GM19238 (cell line): ENCODE measurements around the gene MAT2B.

Experiments used
- DNase-seq: peaks from one replicate; pipeline ENCODE4 v3.0.0; 2011; ENCODE audit warnings: low spot score; ENCODE audit not compliant: insufficient read length

The MAT2B gene

DNA sequence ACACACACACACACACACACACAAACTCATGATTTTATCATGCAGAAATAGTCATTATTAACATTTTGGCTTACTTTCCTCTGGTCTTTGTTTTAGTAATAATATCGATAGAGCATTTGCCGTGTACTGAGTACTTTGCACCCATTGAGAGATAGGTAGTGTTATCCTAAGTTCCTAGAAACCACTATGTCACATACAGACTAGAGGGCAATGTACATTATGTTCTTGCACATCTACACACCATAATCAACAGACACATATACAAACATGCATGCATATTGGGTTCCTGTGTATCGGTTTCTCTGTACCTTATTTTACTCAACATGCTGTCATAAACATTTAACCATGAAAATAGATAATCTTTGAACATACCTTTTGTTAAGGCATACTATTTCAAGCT is 45.7 kb downstream of the MAT2B start:
- DNase-seq, result no peak

DNA sequence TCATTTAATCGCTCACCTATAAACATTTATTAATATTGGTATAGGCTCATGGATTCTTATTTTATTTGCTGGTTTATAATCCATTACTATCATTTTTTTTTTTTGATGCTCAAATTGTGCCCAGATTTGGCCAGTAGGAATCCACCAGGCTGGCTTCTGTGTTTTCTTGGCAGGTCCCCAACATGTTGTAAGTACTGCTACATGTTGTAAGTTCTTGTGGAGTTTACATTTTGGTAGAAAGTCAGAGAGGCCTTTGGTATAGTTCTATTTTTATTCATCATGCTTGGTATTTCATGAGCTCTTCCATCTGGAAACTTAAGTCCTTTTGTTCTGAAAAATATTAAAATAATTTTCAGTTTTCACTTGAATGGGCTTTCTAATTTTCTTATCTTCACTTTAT is 47.1 kb downstream of the MAT2B start:
- no peak for DNase-seq

DNA sequence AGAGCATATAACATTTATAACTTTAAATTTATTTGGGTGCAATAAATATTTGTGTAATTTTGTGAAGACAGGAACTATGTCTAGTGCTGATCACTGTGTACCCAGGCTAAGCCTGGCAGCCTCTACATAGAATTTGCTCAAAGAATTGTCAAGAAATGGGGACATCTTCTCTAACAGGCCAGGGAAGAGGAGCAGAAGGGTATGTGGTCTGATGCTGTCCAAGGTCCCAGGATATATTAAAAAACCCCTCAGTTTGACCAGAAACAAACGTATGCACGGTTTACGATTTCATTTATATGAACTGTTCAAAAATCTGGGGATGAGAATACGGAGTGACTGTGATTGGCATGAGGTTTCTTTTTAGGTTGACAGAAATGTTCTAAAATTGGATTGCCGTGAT is 55.9 kb downstream of the MAT2B start:
- DNase-seq, result no peak

DNA sequence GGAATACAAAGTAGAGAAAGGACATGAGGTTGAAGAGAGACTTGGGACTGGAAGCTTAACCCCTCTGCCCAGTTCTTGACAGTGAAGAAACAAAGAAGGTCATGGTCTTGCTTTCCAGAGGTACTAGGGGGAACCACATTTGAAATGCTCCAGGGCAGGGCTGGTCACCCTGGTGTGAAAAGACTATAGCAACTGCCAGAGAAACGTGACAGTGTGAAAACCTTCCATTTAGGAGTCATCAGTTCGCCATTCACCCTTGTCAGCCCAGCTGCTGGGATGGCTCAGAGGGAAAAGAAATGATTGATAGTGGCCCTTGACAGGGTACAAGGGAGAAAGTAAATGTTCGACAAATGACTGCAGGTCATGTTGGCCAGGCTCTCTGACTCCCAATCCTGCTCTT is 56.7 kb downstream of the MAT2B start:
- no peak for DNase-seq

DNA sequence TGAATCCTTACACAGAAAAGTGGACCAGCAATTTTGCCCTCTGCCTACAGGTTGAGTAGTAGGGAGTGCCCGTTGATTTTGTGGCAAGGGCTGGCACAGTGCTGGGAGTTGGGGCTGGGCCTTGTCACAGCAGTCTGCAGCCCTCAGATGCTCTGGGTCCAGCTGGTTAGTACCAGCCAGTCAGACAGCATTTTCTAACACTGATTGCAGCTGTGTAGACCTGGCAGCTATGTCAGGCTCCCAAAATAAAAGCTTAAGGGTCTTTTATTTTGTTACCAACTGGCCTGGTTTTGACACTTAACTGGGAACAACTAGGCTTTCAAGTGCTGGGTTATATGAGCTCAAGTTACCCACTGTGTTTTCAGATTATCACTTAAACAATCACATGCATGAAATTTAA is 57.7 kb downstream of the MAT2B start:
- DNase-seq, result no peak

DNA sequence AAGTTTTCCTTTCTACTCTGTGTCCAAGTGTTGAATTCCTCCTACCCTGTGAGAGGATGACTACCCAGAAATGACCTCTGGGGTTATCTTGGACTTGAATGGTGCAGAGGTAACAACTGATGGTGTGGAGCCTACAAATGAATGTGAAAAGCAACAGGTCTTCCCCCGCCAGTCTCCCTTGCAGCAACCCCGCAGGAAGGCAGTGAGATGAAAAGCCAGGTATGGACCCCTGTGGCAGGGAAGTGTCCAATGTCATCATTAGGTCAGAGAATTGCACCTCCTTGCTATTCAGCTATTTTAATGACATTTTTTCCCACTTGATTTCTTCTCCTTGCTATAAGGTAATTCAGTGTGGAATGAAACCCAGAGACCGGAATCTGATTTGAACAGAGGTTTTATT is 58.5 kb downstream of the MAT2B start:
- no peak for DNase-seq

DNA sequence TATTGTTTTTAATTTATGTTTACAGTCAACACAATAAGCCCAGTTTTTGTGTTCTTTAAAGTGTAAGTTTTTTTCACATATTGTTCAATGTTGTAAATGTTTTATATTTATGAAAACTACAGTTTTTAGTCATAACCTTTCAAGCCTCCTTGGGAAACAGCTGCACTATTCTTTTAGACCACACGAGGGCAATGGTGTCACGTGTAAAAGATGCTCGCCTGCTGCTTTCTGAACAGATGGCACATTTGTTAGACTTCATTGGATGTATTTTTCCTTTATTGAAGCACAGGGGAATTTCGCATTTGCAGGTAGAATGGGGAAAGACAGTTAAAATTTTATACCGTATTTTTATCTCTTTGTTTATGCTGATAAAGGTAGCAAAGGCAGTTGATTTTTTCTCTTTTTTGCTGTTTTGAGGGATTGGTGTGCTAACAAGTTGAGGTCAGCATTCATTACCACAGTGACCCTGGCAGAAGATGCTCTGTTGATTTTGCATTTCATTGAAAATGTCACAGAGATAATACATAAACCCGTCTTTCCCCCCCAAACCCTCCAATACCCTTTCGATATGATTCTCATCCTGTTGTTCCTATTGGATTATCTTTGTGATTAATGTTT is 59.0 kb downstream of the MAT2B start:
- DNase-seq, result no peak

DNA sequence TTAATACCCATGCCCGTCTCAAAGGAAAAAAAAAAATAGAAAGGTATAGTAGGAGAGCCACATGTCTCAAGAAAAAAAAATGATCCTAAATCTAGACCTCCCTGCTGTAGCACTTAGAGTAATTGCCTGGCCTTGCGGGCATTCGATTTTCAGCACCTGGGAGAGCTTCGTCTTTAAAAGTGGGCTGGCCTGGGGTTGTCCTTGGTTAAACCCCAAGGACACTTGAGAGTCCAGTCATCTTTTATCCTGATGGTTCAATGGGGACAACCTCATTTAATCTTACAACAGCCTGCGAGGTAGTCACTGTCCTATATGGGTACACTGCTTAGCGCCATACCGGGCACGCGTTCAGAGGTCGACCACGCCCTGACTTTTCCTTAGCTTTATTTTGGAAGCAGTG is 60.1 kb downstream of the MAT2B start:
- no peak for DNase-seq

DNA sequence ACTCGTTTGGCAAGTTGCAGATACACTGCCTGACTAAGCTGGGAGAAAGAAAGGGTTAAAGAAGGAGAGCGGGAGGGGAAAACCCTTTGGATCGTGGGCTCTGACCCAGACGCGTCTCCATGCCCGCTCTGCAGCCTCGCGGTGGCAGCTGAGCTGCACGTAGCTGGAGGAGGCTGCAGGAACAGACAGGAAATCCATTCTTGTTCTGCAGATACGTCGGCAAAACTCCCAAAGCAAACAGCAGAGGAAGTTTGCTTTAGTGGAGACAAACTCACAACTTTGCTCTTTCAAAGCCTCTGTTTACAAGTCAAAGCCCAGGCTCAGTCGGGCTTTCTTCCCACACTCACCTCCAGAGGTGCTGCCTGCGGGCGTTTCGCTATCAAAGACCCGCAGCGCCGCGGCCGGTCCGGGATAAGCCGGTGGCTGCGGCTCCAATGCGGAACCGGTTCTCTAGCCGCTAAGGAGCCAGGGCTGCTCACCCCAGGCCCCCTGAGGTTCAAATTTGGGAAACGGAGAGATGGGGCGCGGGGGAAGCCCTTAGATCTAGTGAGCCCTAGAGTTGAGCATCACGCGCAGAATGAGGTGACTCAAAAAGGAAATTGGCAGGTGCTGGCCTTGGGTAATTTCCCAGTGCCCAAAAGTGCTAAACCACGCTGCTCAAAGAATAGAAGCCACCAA is 60.7 kb downstream of the MAT2B start:
- DNase-seq, result no peak

DNA sequence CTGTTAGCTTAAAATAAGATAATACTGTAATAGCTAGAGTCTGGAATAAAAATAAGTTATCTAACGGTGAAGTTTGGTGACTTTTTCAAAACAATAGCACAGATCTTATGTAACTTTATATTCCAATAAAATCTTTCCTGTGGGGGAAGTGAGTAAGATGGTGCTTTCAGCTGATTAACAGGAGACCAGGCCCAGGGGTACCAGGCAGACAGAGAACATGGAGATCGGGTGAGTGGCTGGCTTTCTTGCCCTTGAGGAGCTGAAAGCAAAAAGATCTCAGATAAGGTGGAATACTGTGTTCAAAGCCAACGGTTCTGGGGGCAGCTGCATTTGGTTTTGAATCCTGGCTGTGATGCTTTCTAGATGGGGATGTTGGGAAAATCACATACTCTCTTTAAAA is 61.3 kb downstream of the MAT2B start:
- DNase-seq, result no peak

DNA sequence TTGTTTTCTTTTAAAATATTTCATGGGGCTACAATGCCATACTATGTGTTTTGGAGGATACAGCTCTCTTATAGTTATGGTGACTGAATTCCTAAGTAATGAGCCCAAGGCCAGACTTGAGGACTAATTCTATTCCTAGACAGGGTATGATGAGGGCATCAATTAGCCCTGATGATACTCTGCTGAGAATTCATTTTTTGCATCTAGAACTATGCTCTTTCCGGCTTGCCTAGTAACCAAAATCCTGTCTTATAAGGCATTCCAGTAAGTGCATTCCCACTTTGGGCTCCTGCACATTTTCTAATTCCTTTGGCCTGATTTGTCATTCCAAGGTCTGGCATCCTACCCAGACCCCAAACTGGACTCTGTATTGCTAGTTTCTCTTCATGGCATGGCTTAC is 62.4 kb downstream of the MAT2B start:
- DNase-seq, result no peak
